HepG2 (cell line): ENCODE results near the gene PTPRE.

Source experiments
- AHR ChIP-seq: IDR thresholded peaks from 2 replicates; pipeline ENCODE4 v1.6.1; 2018; ENCODE audit warnings: missing genetic modification reagents, missing compliant biosample characterization
- CTCF ChIP-seq: sonication (generic); formaldehyde crosslinking; IDR thresholded peaks from 2 replicates; pipeline ENCODE4 v1.5.0; 2020; ENCODE audit warnings: mild to moderate bottlenecking, missing genetic modification reagents, moderate library complexity
- EHMT2 ChIP-seq: fragments of 200-600 bp; sonication (generic); IDR thresholded peaks from 2 replicates; pipeline ENCODE4 v1.7.0; 2017; ENCODE audit warnings: antibody characterized with exemption, low read depth, low read length, borderline replicate concordance
- NCOA2 ChIP-seq: sonication (generic); formaldehyde crosslinking; IDR thresholded peaks from 2 replicates; pipeline ENCODE4 v1.8.0; 2022; ENCODE audit warnings: inconsistent platforms
- RNF219 ChIP-seq: sonication (generic); formaldehyde crosslinking; IDR thresholded peaks from 2 replicates; pipeline ENCODE4 v1.5.0; 2020; ENCODE audit warnings: mild to moderate bottlenecking, missing genetic modification reagents
- SRF ChIP-seq: IDR thresholded peaks from 2 replicates; pipeline ENCODE4 v1.6.1; 2011; ENCODE audit warnings: mild to moderate bottlenecking, low read depth, low read length, moderate library complexity
- ZNF136 ChIP-seq: sonication (generic); formaldehyde crosslinking; IDR thresholded peaks from 2 replicates; pipeline ENCODE4 v1.8.1; 2022; ENCODE audit warnings: low read depth, mild to moderate bottlenecking, moderate library complexity, missing genetic modification reagents
- ZNF232 ChIP-seq: sonication (generic); formaldehyde crosslinking; IDR thresholded peaks from 2 replicates; pipeline ENCODE4 v1.4.0; 2020; ENCODE audit warnings: missing genetic modification reagents, borderline replicate concordance
- ZNF33B ChIP-seq: sonication (generic); formaldehyde crosslinking; IDR thresholded peaks from 2 replicates; pipeline ENCODE4 v1.5.1; 2020; ENCODE audit warnings: mild to moderate bottlenecking, missing genetic modification reagents

- no peak for TF ChIP-seq NCOA2 (CRISPR knock-in tag)
- TF ChIP-seq CTCF: no peak
- TF ChIP-seq RNF219 (CRISPR knock-in tag): no peak
- no peak for TF ChIP-seq ZNF33B
- TF ChIP-seq ZNF232: no peak
- TF ChIP-seq SRF: no peak
- no peak for TF ChIP-seq AHR (CRISPR knock-in tag)
- TF ChIP-seq ZNF136 (CRISPR knock-in tag): no peak
- TF ChIP-seq EHMT2: no peak
Observed at GRCh38 chr10:127882391-127882790, 24.5 kb upstream of the PTPRE start.
